ENCODE measurements around the gene EDEM2. TPM values are rescaled to one million over a fixed set of nuclear protein-coding genes. Genes with fewer than 3 reads are reported as not detected.

EDEM2 gene
- total and polyA plus RNA-seq, 2 of the 13 experiments (the other 11 are each of a cell fraction or from before 2014, with no cell fraction given): 33.1 to 46.9 TPM

GRCh38 chr20:35146920-35147574 is at the start of gene EDEM2 (continued):
- TF ChIP-seq ZBTB38 (CRISPR knock-in tag; IDR thresholded peaks at IDR 0.05): peak; percentile 92
- TF ChIP-seq CCDC6 (CRISPR knock-in tag; IDR thresholded peaks at IDR 0.05): peak; percentile 24; the same call in 1 of the 2 replicates
- TF ChIP-seq, protein P1, sequence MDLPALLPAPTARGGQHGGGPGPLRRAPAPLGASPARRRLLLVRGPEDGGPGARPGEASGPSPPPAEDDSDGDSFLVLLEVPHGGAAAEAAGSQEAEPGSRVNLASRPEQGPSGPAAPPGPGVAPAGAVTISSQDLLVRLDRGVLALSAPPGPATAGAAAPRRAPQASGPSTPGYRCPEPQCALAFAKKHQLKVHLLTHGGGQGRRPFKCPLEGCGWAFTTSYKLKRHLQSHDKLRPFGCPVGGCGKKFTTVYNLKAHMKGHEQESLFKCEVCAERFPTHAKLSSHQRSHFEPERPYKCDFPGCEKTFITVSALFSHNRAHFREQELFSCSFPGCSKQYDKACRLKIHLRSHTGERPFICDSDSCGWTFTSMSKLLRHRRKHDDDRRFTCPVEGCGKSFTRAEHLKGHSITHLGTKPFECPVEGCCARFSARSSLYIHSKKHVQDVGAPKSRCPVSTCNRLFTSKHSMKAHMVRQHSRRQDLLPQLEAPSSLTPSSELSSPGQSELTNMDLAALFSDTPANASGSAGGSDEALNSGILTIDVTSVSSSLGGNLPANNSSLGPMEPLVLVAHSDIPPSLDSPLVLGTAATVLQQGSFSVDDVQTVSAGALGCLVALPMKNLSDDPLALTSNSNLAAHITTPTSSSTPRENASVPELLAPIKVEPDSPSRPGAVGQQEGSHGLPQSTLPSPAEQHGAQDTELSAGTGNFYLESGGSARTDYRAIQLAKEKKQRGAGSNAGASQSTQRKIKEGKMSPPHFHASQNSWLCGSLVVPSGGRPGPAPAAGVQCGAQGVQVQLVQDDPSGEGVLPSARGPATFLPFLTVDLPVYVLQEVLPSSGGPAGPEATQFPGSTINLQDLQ (CRISPR knock-in tag; IDR thresholded peaks at IDR 0.05): peak; percentile 82; the same call in 1 of the 2 replicates
- TF ChIP-seq, protein P2, sequence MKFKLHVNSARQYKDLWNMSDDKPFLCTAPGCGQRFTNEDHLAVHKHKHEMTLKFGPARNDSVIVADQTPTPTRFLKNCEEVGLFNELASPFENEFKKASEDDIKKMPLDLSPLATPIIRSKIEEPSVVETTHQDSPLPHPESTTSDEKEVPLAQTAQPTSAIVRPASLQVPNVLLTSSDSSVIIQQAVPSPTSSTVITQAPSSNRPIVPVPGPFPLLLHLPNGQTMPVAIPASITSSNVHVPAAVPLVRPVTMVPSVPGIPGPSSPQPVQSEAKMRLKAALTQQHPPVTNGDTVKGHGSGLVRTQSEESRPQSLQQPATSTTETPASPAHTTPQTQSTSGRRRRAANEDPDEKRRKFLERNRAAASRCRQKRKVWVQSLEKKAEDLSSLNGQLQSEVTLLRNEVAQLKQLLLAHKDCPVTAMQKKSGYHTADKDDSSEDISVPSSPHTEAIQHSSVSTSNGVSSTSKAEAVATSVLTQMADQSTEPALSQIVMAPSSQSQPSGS (CRISPR knock-in tag; IDR thresholded peaks at IDR 0.05): peak; percentile 72
- 0 out of 2 replicates have a peak, but pooled peaks have one; percentile 48 for TF ChIP-seq ZNF24 (IDR thresholded peaks at IDR 0.05)
- TF ChIP-seq ZNF326 (CRISPR knock-in tag; IDR thresholded peaks at IDR 0.05; ENCODE audit: borderline replicate concordance): no peak
- TF ChIP-seq ZBTB42 (CRISPR knock-in tag; IDR thresholded peaks at IDR 0.05): peak; percentile 22; the same call in 1 of the 2 replicates
- peak; percentile 89 for TF ChIP-seq BORCS8-MEF2B (CRISPR knock-in tag; IDR thresholded peaks at IDR 0.05)
- TF ChIP-seq ZNF496 (CRISPR knock-in tag; IDR thresholded peaks at IDR 0.05; ENCODE audit: insufficient replicate concordance): no peak
- no peak for TF ChIP-seq ZMYM2 (CRISPR knock-in tag; IDR thresholded peaks at IDR 0.05)
- no peak for TF ChIP-seq ADNP (CRISPR knock-in tag; IDR thresholded peaks at IDR 0.05)
- no peak for TF ChIP-seq DPF2 (CRISPR knock-in tag; IDR thresholded peaks at IDR 0.05; ENCODE audit: borderline replicate concordance, low read depth)
- no peak for TF ChIP-seq NFIB (CRISPR knock-in tag; IDR thresholded peaks at IDR 0.05; ENCODE audit: borderline replicate concordance)
- TF ChIP-seq ZNF367 (CRISPR knock-in tag; IDR thresholded peaks at IDR 0.05; ENCODE audit: borderline replicate concordance): no peak
- 0 out of 2 replicates have a peak, but pooled peaks have one; percentile 82 for TF ChIP-seq ZNF224 (CRISPR knock-in tag; IDR thresholded peaks at IDR 0.05)
- no peak; the same call in 1 of the 2 replicates for TF ChIP-seq ZNF737 (CRISPR knock-in tag; IDR thresholded peaks at IDR 0.05; ENCODE audit: borderline replicate concordance)
- TF ChIP-seq, protein P3, sequence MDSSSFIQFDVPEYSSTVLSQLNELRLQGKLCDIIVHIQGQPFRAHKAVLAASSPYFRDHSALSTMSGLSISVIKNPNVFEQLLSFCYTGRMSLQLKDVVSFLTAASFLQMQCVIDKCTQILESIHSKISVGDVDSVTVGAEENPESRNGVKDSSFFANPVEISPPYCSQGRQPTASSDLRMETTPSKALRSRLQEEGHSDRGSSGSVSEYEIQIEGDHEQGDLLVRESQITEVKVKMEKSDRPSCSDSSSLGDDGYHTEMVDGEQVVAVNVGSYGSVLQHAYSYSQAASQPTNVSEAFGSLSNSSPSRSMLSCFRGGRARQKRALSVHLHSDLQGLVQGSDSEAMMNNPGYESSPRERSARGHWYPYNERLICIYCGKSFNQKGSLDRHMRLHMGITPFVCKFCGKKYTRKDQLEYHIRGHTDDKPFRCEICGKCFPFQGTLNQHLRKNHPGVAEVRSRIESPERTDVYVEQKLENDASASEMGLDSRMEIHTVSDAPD (CRISPR knock-in tag; IDR thresholded peaks at IDR 0.05): peak; percentile 88; the same call in 1 of the 2 replicates
- TF ChIP-seq TAF15 (IDR thresholded peaks at IDR 0.05; ENCODE audit: low read depth, low read length, poor library complexity, severe bottlenecking): no peak
- TF ChIP-seq CBX5 (CRISPR knock-in tag; IDR thresholded peaks at IDR 0.05; ENCODE audit: borderline replicate concordance): peak; percentile 78; the same call in 1 of the 2 replicates
- peak; percentile 76; the same call in 1 of the 2 replicates for TF ChIP-seq ZBTB8A (CRISPR knock-in tag; IDR thresholded peaks at IDR 0.05; ENCODE audit: borderline replicate concordance, low read depth)
- TF ChIP-seq, protein P4, sequence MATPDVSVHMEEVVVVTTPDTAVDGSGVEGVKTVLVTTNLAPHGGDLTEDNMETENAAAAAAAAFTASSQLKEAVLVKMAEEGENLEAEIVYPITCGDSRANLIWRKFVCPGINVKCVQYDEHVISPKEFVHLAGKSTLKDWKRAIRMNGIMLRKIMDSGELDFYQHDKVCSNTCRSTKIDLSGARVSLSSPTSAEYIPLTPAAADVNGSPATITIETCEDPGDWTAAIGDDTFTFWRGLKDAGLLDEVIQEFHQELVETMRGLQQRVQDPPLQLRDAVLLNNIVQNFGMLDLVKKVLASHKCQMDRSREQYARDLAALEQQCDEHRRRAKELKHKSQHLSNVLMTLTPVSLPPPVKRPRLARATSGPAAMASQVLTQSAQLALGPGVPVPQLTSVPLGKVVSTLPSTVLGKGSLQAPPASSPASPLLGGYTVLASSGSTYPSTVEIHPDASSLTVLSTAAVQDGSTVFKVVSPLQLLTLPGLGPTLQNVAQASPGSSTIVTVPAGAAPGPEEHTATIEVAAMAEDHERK (CRISPR knock-in tag; IDR thresholded peaks at IDR 0.05; ENCODE audit: low read depth): peak; percentile 80
- TF ChIP-seq KLF11 (CRISPR knock-in tag; IDR thresholded peaks at IDR 0.05): no peak; the same call in 1 of the 2 replicates
- no peak for TF ChIP-seq NPAS2 (CRISPR knock-in tag; IDR thresholded peaks at IDR 0.05; ENCODE audit: borderline replicate concordance)

Measured in HepG2 (cell line).